Gastrocnemius medialis (tissue), 4 donors: ENCODE results near the gene SBK3.

Experiments used
- CTCF ChIP-seq, 5 experiments: fragments of 450-650 bp in 3 of 5; fragments of 200-600 bp in 2 of 5; sonication (generic) in 2 of 5; IDR thresholded peaks in 4 of 5; conservative IDR thresholded peaks in 1 of 5; 1 replicate in 4 of 5; 2 replicates in 1 of 5; pipeline ENCODE4 v1.5.1; 2016 to 2019; ENCODE audit warnings: antibody characterized with exemption in 5 of 5, mild to moderate bottlenecking in 3 of 5, moderate library complexity in 3 of 5
- POLR2A ChIP-seq, 2 donors: fragments of 450-650 bp; IDR thresholded peaks; one replicate each; pipeline ENCODE4 v1.6.1; 2017; ENCODE audit warnings: antibody characterized with exemption in 2 of 2, mild to moderate bottlenecking in 2 of 2, moderate library complexity in 2 of 2

GRCh38 chr19:55578031-55578760 is 32.9 kb upstream of the SBK3 start:
- TF ChIP-seq POLR2A (IDR thresholded peaks at IDR 0.05) (no peak), CTCF (IDR thresholded peaks at IDR 0.05 in 4 of 5, conservative IDR thresholded peaks at IDR 0.05 in 1 of 5) (no peak)
